B cell (primary cell): ENCODE measurements around the gene NOP53. TPM values are rescaled to one million over a fixed set of nuclear protein-coding genes. Genes with fewer than 3 reads are reported as not detected.

Experiments used
- ATAC-seq: fragments of 200-7000 bp; cut with Tn5 transposase; one replicate; pipeline ENCODE4 v1.10.0; 2021; ENCODE audit warnings: low read depth, mild to moderate bottlenecking, moderate number of reproducible peaks, moderate library complexity
- CTCF ChIA-PET: fragments of 350-600 bp; sonication (Branson Sonifier 250); formaldehyde crosslinking; loops from one replicate; lab custom pipeline; 2021; ENCODE audit warnings: antibody characterized with exemption, inconsistent platforms; lab: Charles Lee
- POLR2A ChIA-PET: fragments of 350-600 bp; sonication (Branson Sonifier 250); formaldehyde crosslinking; loops from one replicate; lab custom pipeline; 2021; ENCODE audit warnings: antibody characterized with exemption; lab: Charles Lee
- DNase-seq: peaks from one replicate; pipeline ENCODE4 v3.0.0; 2013
- H2AFZ ChIP-seq: 2 replicates; pipeline ENCODE4 v1.6.1; 2012; ENCODE audit warnings: mild to moderate bottlenecking, low read depth, low read length; ENCODE audit not compliant: insufficient read depth, poor library complexity, severe bottlenecking
- H3K27ac ChIP-seq, 2 donors: 1 replicate in 1 of 2; 2 replicates in 1 of 2; pipeline ENCODE4 v1.5.1; 2012 to 2013; ENCODE audit warnings: low read length in 2 of 2, mild to moderate bottlenecking in 2 of 2, moderate library complexity in 1 of 2
- H3K27me3 ChIP-seq, 4 experiments: fragments of 200-600 bp in 1 of 4; sonication (generic) in 1 of 4; replicated peaks in 1 of 4; 1 replicate in 2 of 4; 2 replicates in 2 of 4; pipeline versions ENCODE4 v1.6.1 to v1.7.0; 2013 to 2016; ENCODE audit warnings: low read length in 3 of 4, mild to moderate bottlenecking in 2 of 4, mixed read lengths in 1 of 4, moderate library complexity in 1 of 4; ENCODE audit not compliant: insufficient read depth in 4 of 4, control insufficient read depth in 3 of 4; ENCODE audit errors: control extremely low read depth in 1 of 4
- H3K36me3 ChIP-seq, 2 experiments: replicated peaks in 1 of 2; 1 replicate in 1 of 2; 2 replicates in 1 of 2; pipeline versions ENCODE4 v1.6.1 to v1.7.1; 2013; ENCODE audit warnings: low read length in 1 of 2; ENCODE audit not compliant: insufficient read depth in 2 of 2, control insufficient read depth in 1 of 2; ENCODE audit errors: control extremely low read depth in 1 of 2, extremely low read depth in 1 of 2
- H3K4me1 ChIP-seq, 2 donors: fragments of 200-600 bp in 1 of 2; sonication (generic) in 1 of 2; 1 replicate in 1 of 2; 2 replicates in 1 of 2; pipeline versions ENCODE4 v1.5.1 to v1.6.1; 2013 to 2017; ENCODE audit warnings: low read length in 2 of 2; ENCODE audit not compliant: control insufficient read depth in 2 of 2, insufficient read depth in 2 of 2
- H3K4me2 ChIP-seq: replicated peaks from 2 replicates; pipeline ENCODE3; 2012; ENCODE audit warnings: mild to moderate bottlenecking, low read depth, low read length; ENCODE audit not compliant: poor library complexity, severe bottlenecking
- H3K4me3 ChIP-seq, 5 experiments: fragments of 200-600 bp in 1 of 5; sonication (generic) in 1 of 5; 1 replicate in 3 of 5; 2 replicates in 2 of 5; pipeline versions ENCODE4 v1.5.1 to v1.7.0; 2011 to 2016; ENCODE audit warnings: low read length in 4 of 5, mild to moderate bottlenecking in 4 of 5, low read depth in 2 of 5, control low read depth in 1 of 5, moderate library complexity in 1 of 5; ENCODE audit not compliant: insufficient read depth in 1 of 5; ENCODE audit errors: control extremely low read depth in 1 of 5, extremely low read depth in 1 of 5
- H3K79me2 ChIP-seq: fragments of 200-600 bp; sonication (generic); one replicate; pipeline ENCODE4 v1.6.0; 2016; ENCODE audit warnings: low read length; ENCODE audit not compliant: control insufficient read depth, insufficient read depth
- H3K9ac ChIP-seq: fragments of 200-600 bp; sonication (generic); 2 replicates; pipeline ENCODE4 v1.6.1; 2017; ENCODE audit warnings: mild to moderate bottlenecking, low read length, moderate library complexity
- H3K9me3 ChIP-seq, 3 donors: one replicate each; pipeline versions ENCODE4 v1.6.1 to v1.7.1; 2013; ENCODE audit warnings: low read length in 2 of 3; ENCODE audit not compliant: control insufficient read depth in 2 of 3, insufficient read depth in 1 of 3; ENCODE audit errors: control extremely low read depth in 1 of 3
- H4K20me1 ChIP-seq: 2 replicates; pipeline ENCODE4 v1.6.0; 2012; ENCODE audit warnings: mild to moderate bottlenecking, low read length; ENCODE audit not compliant: insufficient read depth, control insufficient read depth, poor library complexity, severe bottlenecking
- H3K27ac Mint-ChIP-seq: one replicate; pipeline ENCODE4 v1.8.0; 2021; ENCODE audit warnings: mixed read lengths
- H3K27me3 Mint-ChIP-seq: one replicate; pipeline ENCODE4 v1.8.0; 2021; ENCODE audit warnings: mixed read lengths
- H3K4me1 Mint-ChIP-seq: one replicate; pipeline ENCODE4 v1.8.0; 2021; ENCODE audit warnings: mixed read lengths
- H3K4me3 Mint-ChIP-seq: one replicate; pipeline ENCODE4 v1.8.0; 2021; ENCODE audit warnings: mixed read lengths
- H3K9me3 Mint-ChIP-seq: one replicate; pipeline ENCODE4 v1.8.0; 2022; ENCODE audit warnings: mixed read lengths; ENCODE audit not compliant: insufficient read depth
- EZH2 ChIP-seq: IDR thresholded peaks from 2 replicates; pipeline ENCODE4 v1.6.1; 2012; ENCODE audit warnings: borderline replicate concordance, low read depth, mild to moderate bottlenecking, moderate library complexity, low read length; ENCODE audit not compliant: insufficient read depth, poor library complexity, severe bottlenecking
- WGBS: methylation state at CpG from one replicate; pipeline ENCODE4 v1.1.5; 2013; ENCODE audit warnings: missing lambda C conversion rate; ENCODE audit not compliant: insufficient coverage; 5-methylcytosine and 5-hydroxymethylcytosine counted together
- intact Hi-C: fragments of 100-400 bp; cut with micrococcal nuclease; formaldehyde crosslinking; loops from one replicate; pipeline ENCODE4 v1.10.0; 2022
- polyA plus RNA-seq: library from polyadenylated mRNA; depleted of rRNA; stranded (reverse); fragments of >200 nt; gene quantifications from 2 replicates; pipeline ENCODE4 v1.2.3, GENCODE V29; 2012
- total RNA-seq, 2 donors: library from RNA; stranded (reverse); fragments of 120-200 nt in 1 of 2; gene quantifications; 1 replicate in 1 of 2; 2 replicates in 1 of 2; pipeline versions ENCODE4 v1.2.3 to v1.2.4, GENCODE V29; 2013 to 2022
- TF ChIP-seq, protein P1 (sequence below): fragments of 200-600 bp; IDR thresholded peaks from one replicate; pipeline ENCODE4 v1.8.0; 2022; ENCODE audit warnings: antibody characterized with exemption, mild to moderate bottlenecking

The NOP53 gene
- total and polyA plus RNA-seq, 2 donors (not counting 1 experiment from before 2014, with no cell fraction given) = 526 to 978 TPM

DNA sequence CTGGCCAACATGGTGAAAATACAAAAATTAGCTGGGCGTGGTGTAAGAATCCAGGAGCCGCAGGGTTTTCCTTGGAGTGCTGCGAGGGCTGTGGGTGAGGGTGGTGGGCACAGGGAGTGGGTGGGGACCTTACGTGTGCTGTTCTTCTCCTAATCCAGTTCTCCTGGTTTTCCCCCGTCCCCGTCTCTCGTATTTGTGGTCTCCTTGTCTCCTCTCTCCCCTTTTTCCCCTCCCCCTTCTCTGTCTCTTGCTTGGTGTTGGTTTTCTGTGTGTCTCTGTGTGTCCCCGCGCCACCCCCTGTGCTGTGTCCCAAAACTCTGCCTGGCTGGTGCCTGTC lies 34.8 kb downstream of the NOP53 start:
- peaks cover 0 to 2% of the 10 kb centered on the region in 2 experiments for H3K36me3 ChIP-seq
- H3K4me3 Mint-ChIP-seq = peak overlapping the region; percentile 58
- no peaks in the 10 kb centered on the region for H3K9me3 Mint-ChIP-seq
- peaks cover 20% of the 10 kb centered on the region for H3K4me1 Mint-ChIP-seq
- POLR2A ChIA-PET = no interaction called here
- no peaks in the 10 kb centered on the region for H3K27me3 Mint-ChIP-seq
- CTCF ChIA-PET = interaction anchor here (0.7 to 0.9 kb wide), 2 partner anchors 9 to 182 kb away, joined by 3 to 4 read pairs; no protein-coding TSS in a partner anchor
- H3K79me2 ChIP-seq = peaks cover 10% of the 10 kb centered on the region
- H3K4me3 ChIP-seq = no peak overlapping the region
- H3K9ac ChIP-seq = no peak overlapping the region
- TF ChIP-seq, protein P1, sequence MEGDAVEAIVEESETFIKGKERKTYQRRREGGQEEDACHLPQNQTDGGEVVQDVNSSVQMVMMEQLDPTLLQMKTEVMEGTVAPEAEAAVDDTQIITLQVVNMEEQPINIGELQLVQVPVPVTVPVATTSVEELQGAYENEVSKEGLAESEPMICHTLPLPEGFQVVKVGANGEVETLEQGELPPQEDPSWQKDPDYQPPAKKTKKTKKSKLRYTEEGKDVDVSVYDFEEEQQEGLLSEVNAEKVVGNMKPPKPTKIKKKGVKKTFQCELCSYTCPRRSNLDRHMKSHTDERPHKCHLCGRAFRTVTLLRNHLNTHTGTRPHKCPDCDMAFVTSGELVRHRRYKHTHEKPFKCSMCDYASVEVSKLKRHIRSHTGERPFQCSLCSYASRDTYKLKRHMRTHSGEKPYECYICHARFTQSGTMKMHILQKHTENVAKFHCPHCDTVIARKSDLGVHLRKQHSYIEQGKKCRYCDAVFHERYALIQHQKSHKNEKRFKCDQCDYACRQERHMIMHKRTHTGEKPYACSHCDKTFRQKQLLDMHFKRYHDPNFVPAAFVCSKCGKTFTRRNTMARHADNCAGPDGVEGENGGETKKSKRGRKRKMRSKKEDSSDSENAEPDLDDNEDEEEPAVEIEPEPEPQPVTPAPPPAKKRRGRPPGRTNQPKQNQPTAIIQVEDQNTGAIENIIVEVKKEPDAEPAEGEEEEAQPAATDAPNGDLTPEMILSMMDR = no peak
- TF ChIP-seq EZH2 = no peak
- no peak for ATAC-seq
- 100% methylated on average over 3 of the region's 9 CpGs for WGBS
- H3K9me3 ChIP-seq = no peaks in the 10 kb centered on the region
- no peak overlapping the region for H3K27ac ChIP-seq
- no peaks in the 10 kb centered on the region for H4K20me1 ChIP-seq
- H2AFZ ChIP-seq = no peak overlapping the region
- peak overlapping the region; percentile 87 for H3K4me2 ChIP-seq
- H3K4me1 ChIP-seq = peaks cover 9 to 19% of the 10 kb centered on the region in 2 donors
- intact Hi-C loops = no loop called here
- H3K27me3 ChIP-seq = no peaks in the 10 kb centered on the region
- DNase-seq = no peak
- H3K27ac Mint-ChIP-seq = peak overlapping the region; percentile 48

DNA sequence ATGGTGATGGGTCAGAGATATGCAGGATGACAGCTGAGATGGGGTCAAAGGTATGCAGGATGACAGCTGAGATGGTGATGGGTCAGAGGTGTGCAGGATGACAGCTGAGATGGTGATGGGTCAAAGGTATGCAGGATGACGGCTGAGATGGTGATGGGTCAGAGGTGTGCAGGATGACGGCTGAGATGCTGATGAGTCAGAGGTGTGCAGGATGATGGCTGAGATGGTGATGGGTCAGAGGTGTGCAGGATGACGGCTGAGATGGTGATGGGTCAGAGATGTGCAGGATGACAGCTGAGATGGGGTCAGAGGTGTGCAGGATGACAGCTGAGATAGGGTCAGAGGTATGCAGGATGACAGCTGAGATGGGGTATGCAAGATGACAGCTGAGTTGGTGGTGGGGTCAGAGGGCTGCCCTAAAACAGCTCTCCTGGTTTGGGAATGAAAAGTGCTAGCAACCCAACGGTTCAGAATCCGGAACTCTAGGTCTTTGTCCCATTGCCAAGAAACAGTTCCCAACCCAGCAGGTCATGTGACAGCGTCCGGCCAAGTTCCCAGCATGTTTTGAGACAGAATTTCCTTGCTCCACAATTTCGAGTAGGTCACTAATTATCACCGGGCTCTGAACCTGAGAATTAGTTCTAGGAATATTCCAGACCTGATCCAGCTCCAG lies 36.4 kb downstream of the NOP53 start:
- H3K27ac ChIP-seq = no peak overlapping the region
- H3K27me3 Mint-ChIP-seq = no peaks in the 10 kb centered on the region
- ChIA-PET POLR2A (no interaction called here), CTCF (interaction anchor here (1.1 kb wide), 1 partner anchor 9 kb away, joined by 3 read pairs; no protein-coding TSS in a partner anchor)
- TF ChIP-seq, protein P1 = no peak
- TF ChIP-seq EZH2 = no peak
- peaks cover 9 to 19% of the 10 kb centered on the region in 2 donors for H3K4me1 ChIP-seq
- no peak overlapping the region for H3K27ac Mint-ChIP-seq
- ATAC-seq (no peak), DNase-seq (no peak)
- H3K9ac ChIP-seq = no peak overlapping the region
- H3K36me3 ChIP-seq = peaks cover 0 to 2% of the 10 kb centered on the region in 2 experiments
- no peaks in the 10 kb centered on the region for H3K27me3 ChIP-seq
- H2AFZ ChIP-seq = no peak overlapping the region
- no peak overlapping the region for H3K4me2 ChIP-seq
- intact Hi-C loops = no loop called here
- H3K9me3 Mint-ChIP-seq = no peaks in the 10 kb centered on the region
- H3K9me3 ChIP-seq = no peaks in the 10 kb centered on the region
- no peaks in the 10 kb centered on the region for H4K20me1 ChIP-seq
- H3K4me1 Mint-ChIP-seq = peaks cover 20% of the 10 kb centered on the region
- peak overlapping the region; percentile 44 for H3K4me3 Mint-ChIP-seq
- no peak overlapping the region for H3K4me3 ChIP-seq
- 94% methylated on average over 9 of the region's 9 CpGs for WGBS
- H3K79me2 ChIP-seq = peaks cover 10% of the 10 kb centered on the region
